ENCODE measurements around the gene TRPC1.

Gene TRPC1

GRCh38 chr3:142738396-142738795, 14.6 kb downstream of the TRPC1 start:
- no peak for TF ChIP-seq TEAD4 (IDR thresholded peaks at IDR 0.05)
- TF ChIP-seq TAF1 (IDR thresholded peaks at IDR 0.05; ENCODE audit: low read depth), result no peak
- TF ChIP-seq MAX (IDR thresholded peaks at IDR 0.05), result no peak
- no peak for TF ChIP-seq TCF12 (IDR thresholded peaks at IDR 0.05; ENCODE audit: low read depth)
- TF ChIP-seq CREB1 (IDR thresholded peaks at IDR 0.05; ENCODE audit: low read depth), result no peak
- no peak for TF ChIP-seq EGR1 (IDR thresholded peaks at IDR 0.05)
- no peak for TF ChIP-seq CEBPB (IDR thresholded peaks at IDR 0.05)
- TF ChIP-seq USF1 (IDR thresholded peaks at IDR 0.05), result no peak
- no peak for TF ChIP-seq NFIC (IDR thresholded peaks at IDR 0.05)
- no peak for TF ChIP-seq EP300 (IDR thresholded peaks at IDR 0.05; ENCODE audit: borderline replicate concordance)
- TF ChIP-seq FOXM1 (IDR thresholded peaks at IDR 0.05; ENCODE audit: borderline replicate concordance, low read depth), result no peak
- no peak for TF ChIP-seq ZBTB7A (IDR thresholded peaks at IDR 0.05; ENCODE audit: low read depth)
- no peak for TF ChIP-seq YY1 (IDR thresholded peaks at IDR 0.05; ENCODE audit: low read depth)
- no peak for TF ChIP-seq RAD21 (IDR thresholded peaks at IDR 0.05; ENCODE audit: low read depth)
- no peak for TF ChIP-seq REST (IDR thresholded peaks at IDR 0.05; ENCODE audit: low read depth)

- TF ChIP-seq FOXM1 (IDR thresholded peaks at IDR 0.05; ENCODE audit: borderline replicate concordance, low read depth) (no peak), CREB1 (IDR thresholded peaks at IDR 0.05; ENCODE audit: low read depth) (no peak), TAF1 (IDR thresholded peaks at IDR 0.05; ENCODE audit: low read depth) (no peak), TEAD4 (IDR thresholded peaks at IDR 0.05) (no peak), YY1 (IDR thresholded peaks at IDR 0.05; ENCODE audit: low read depth) (no peak), CEBPB (IDR thresholded peaks at IDR 0.05) (no peak), EGR1 (IDR thresholded peaks at IDR 0.05) (no peak), RAD21 (IDR thresholded peaks at IDR 0.05; ENCODE audit: low read depth) (no peak), REST (IDR thresholded peaks at IDR 0.05; ENCODE audit: low read depth) (no peak), NFIC (IDR thresholded peaks at IDR 0.05) (no peak), TCF12 (IDR thresholded peaks at IDR 0.05; ENCODE audit: low read depth) (no peak), EP300 (IDR thresholded peaks at IDR 0.05; ENCODE audit: borderline replicate concordance) (no peak), ZBTB7A (IDR thresholded peaks at IDR 0.05; ENCODE audit: low read depth) (no peak), USF1 (IDR thresholded peaks at IDR 0.05) (no peak), MAX (IDR thresholded peaks at IDR 0.05) (no peak)
Observed at GRCh38 chr3:142746646-142747045, 22.8 kb downstream of the TRPC1 start.

GRCh38 chr3:142754494-142754893, 30.7 kb downstream of the TRPC1 start:
- TF ChIP-seq MAX (IDR thresholded peaks at IDR 0.05) (no peak), RAD21 (IDR thresholded peaks at IDR 0.05; ENCODE audit: low read depth) (no peak), YY1 (IDR thresholded peaks at IDR 0.05; ENCODE audit: low read depth) (no peak), REST (IDR thresholded peaks at IDR 0.05; ENCODE audit: low read depth) (no peak)

- no peak for TF ChIP-seq ZBTB7A (IDR thresholded peaks at IDR 0.05; ENCODE audit: low read depth)
- TF ChIP-seq FOXM1 (IDR thresholded peaks at IDR 0.05; ENCODE audit: borderline replicate concordance, low read depth), result no peak
- TF ChIP-seq RAD21 (IDR thresholded peaks at IDR 0.05; ENCODE audit: low read depth), result no peak
- no peak for TF ChIP-seq REST (IDR thresholded peaks at IDR 0.05; ENCODE audit: low read depth)
- TF ChIP-seq CREB1 (IDR thresholded peaks at IDR 0.05; ENCODE audit: low read depth), result no peak
- TF ChIP-seq TEAD4 (IDR thresholded peaks at IDR 0.05), result no peak
- no peak for TF ChIP-seq NFIC (IDR thresholded peaks at IDR 0.05)
- no peak for TF ChIP-seq TCF12 (IDR thresholded peaks at IDR 0.05; ENCODE audit: low read depth)
- TF ChIP-seq CEBPB (IDR thresholded peaks at IDR 0.05), result no peak
- TF ChIP-seq MAX (IDR thresholded peaks at IDR 0.05), result no peak
- no peak for TF ChIP-seq EP300 (IDR thresholded peaks at IDR 0.05; ENCODE audit: borderline replicate concordance)
- TF ChIP-seq EGR1 (IDR thresholded peaks at IDR 0.05), result no peak
- TF ChIP-seq TAF1 (IDR thresholded peaks at IDR 0.05; ENCODE audit: low read depth), result no peak
- TF ChIP-seq YY1 (IDR thresholded peaks at IDR 0.05; ENCODE audit: low read depth), result no peak
- no peak for TF ChIP-seq USF1 (IDR thresholded peaks at IDR 0.05)
Observed at GRCh38 chr3:142768338-142768737, 44.5 kb downstream of the TRPC1 start.

All from Ishikawa (cell line).